Tongue (tissue), 2 donors: ENCODE data around the gene NEK11. TPM values are rescaled to one million over a fixed set of nuclear protein-coding genes. Genes with fewer than 3 reads are reported as not detected.
"Not testable (repeated sequence)": the region's sequence is repeated elsewhere in the genome, so short reads cannot be mapped to it uniquely, and the experiment has no call there.

Source experiments
- DNase-seq: peaks from one replicate; pipeline ENCODE4 v3.0.0-alpha.2; 2015
- total RNA-seq: library from RNA; depleted of rRNA; stranded (reverse); fragments of >200 nt; gene quantifications from one replicate; pipeline ENCODE4 v1.2.3, GENCODE V29; 2014

Gene NEK11
- total RNA-seq, 1 donor from 2014 or later = 16.1 TPM

DNA sequence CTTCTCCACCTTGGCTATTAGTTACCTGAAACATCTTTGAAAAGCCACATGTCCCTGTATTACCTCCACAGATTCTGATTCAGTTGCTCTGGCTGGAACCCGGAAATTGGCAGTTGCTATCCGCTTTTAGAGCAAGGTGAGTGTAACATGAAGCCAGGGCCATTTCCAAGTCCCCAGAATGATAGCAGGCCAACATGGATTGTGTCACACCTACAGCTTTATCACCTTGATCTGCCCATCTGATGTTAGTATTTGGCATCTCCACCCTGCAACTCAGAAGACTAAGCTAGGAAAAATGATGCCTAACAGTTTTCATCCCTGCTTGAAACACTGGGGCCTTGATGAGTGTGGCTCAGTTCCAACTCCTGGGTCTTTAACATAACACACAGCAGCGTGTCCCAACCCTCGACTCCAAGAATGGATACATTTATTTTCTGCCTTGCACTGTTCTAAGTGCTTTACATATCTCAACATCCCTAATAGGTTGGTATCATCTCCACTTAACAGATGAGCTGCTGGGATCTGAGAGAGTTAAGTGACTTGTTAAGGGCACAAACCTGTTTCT lies 333.6 kb downstream of the NEK11 start:
- peak; percentile 25 for DNase-seq

DNA sequence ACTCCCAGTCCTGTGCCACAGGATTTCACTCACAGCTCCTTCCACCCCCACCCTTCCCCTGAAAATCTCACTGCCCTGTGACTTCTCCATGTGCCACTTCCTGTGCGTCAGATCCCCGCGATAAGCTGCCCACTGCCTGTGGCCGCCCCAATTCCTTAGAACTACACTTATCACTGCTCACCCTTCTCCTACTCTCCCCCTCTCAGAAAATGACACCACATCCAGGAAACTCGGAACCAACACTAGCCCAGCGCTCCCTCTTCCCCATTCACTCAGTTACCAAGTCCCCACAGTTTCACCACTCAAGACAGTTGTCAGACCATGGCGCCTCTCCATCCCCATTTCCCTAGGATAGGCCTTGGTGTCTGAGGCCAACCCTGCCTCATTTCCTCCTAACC lies 334.4 kb downstream of the NEK11 start:
- not testable (repeated sequence) for DNase-seq

DNA sequence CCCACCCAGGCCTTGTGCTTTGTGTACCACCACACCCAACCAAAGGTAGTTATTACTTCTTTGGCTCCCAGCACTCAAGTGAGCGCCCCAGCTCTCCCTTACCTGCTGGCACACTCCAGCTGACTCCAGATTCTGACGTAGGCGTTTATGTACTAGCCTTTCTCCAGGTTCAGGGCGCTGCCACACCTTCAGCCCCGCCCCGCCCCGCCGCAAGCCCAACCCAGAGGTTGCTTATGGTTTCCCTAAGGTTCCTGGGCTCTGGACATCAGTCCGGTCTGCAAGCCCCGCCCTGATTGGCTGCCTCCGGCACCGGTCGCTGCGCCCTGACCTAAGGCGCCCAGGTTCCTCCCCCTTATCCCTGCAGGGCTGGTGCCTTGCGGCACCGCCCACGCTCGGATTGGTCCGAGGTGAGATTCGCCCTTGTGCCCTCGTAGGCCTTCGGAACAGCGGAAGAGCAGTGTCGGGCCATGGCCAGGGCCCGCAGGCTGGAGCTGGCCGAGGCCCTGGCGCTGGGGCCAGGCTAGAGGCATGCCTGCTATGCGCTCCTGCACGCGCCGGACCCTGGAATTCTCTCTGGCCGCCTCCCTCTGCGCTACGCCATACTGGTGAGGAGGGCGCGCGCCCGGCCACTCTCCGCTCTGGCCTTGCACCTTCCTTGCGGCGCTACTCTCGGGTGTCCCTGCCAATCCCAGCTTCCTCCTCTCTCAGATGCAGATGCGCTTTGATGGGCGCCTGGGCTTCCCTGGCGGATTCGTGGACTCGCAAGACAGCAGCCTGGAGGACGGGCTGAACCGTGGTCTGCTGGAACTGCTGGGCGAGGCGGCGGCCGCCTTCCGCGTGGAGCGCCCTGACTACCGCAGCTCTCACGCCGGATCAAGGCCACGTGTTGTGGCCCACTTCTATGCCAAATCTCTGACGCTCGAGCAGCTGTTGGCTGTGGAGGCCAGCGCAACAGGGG lies 335.1 kb downstream of the NEK11 start:
- DNase-seq = peak; percentile 69

DNA sequence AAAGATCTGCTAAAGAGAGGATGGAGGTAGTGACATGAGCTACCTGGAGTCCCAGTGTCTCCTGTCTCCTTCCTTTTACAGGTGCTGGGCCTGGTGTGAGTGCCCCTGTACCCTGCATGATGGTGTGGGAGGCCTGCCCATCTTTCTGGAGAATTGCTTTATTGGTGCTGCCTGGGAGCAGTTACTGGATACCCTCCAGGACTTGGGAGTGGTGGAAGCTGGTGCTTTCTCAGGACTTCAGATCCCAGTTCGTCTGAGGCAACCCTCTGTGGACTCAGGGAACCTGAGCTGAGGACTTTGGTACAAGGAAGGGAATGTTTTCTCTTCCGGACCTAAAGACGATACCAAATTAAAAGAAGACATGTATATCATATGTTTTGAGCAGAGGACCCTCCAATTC lies 336.6 kb downstream of the NEK11 start:
- no peak for DNase-seq

DNA sequence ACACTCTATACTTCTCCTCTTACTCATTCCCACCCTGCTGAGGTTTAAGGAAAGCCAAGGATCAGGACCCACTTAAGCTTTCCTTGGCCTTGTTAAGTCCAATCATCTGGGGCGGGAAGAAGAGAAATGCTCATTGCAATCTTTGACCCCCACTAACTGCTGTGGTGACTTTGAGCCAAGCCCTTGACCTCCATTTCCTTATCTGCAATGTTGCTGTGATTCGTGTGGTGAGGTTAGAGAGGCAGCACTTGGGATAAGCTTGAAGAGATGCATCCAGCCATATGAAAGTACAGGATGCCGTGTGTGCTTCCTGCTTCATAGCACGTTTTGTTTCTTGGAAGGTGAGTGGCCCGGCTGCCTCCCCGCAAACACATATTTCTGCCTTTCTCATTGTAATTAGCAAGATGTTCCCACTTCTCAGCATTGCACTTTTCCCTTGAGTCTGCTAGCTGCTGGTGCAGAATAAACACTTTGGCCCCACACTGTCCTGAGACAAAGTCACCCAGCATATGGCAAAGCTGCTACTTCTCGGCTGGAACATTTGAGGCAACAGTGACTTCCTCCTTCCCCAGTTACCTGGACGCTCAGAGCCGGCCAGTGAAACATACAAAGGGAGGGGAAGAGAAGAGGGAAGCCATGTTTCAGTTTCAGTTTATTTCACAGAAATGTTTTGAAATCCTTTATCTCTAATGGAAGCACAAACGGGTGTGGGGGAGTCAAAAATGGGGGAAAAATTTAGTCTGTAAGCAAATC lies 344.4 kb downstream of the NEK11 start:
- DNase-seq = no peak

DNA sequence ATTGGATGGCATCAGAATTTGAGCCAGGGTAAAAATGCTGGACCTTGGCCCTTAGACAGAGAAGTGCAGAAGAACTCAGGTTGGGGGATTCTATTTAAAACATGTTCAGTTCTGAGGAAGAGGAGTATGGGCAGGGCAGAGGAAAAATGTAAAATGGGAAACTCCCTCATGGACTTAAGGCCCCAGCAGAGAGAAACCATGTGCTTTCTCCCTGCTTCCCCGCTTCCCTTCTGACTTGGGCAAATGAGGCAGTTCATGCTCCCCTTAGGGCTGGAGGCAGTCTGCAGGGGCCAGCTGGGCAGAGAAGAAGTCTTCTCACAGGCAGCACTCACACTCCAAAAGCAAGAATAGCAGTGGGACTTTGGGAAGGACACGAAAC lies 345.0 kb downstream of the NEK11 start:
- no peak for DNase-seq

DNA sequence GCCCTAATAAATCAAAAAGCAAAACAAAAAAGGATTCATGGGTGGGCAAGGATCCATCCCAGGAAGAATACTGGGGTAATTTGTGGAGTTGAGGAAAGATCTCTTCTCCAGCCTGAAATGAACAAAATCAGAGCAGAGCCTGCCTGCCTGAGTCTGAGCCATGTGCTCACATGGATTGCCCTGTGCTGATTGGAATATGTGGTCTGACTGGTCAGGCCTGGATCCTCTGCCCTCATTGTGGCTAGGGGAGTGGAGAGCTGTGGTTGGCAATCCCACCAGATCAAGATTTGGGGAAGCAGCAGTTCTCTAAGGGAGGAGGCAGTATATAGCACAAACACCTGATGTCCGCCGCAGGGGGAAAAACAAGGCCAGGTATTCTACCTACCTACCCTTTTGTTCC lies 348.1 kb downstream of the NEK11 start:
- DNase-seq = no peak

DNA sequence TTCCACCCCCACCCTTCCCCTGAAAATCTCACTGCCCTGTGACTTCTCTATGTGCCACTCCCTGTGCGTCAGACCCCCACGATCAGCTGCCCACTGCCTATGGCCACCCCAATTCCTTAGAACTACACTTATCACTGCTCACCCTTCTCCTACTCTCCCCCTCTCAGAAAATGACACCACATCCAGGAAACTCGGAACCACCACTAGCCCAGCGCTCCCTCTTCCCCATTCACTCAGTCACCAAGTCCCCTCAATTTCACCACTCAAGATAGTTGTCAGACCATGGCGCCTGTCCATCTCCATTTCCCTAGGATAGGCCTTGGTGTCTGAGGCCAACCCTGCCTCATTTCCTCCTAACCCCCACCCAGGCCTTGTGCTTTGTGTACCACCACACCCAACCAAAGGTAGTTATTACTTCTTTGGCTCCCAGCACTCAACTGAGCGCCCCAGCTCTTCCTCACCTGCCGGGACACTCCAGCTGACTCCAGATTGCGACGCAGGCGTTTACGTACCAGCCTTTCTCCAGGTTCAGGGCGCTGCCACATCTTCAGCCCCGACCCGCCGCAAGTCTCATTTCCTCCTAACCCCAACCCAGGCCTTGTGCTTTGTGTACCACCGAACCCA lies 354.3 kb downstream of the NEK11 start:
- peak; percentile 13 for DNase-seq

DNA sequence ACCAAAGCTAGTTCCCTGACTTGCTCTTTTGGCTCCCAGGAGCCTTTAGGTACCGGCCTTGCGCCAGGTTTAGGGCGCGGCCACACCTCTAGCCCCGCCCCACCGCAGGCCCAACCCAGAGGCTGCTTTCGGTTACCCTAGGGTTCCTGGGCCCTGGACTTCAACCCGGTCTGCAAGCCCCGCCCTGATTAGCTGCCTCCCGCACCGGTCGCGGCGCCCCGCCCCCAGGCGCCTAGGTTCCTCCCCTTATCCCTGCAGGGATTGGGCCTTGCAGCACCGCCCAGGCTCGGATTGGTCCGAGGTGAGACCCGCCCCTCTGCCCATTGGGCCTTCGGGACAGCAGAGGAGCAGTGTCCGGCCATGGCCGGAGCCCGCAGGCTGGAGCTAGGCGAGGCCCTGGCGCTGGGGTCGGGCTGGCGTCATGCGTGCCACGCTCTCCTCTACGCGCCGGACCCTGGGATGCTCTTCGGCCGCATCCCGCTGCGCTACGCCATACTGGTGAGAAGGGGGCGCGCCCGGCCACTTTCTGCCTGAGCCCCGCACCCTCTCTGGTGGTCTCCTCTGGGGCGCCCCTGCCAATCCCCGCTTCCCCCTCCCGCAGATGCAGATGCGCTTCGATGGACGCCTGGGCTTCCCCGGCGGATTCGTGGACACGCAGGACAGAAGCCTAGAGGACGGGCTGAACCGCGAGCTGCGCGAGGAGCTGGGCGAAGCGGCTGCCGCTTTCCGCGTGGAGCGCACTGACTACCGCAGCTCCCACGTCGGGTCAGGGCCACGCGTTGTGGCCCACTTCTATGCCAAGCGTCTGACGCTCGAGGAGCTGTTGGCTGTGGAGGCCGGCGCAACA lies 355.0 kb downstream of the NEK11 start, which contains the start of gene NUDT16:
NUDT16 (plus strand) TSS at position 330 of the 847 bp plus-strand sequence; CDS start at position 361, 31 bp downstream.
- peak; percentile 98 for DNase-seq

DNA sequence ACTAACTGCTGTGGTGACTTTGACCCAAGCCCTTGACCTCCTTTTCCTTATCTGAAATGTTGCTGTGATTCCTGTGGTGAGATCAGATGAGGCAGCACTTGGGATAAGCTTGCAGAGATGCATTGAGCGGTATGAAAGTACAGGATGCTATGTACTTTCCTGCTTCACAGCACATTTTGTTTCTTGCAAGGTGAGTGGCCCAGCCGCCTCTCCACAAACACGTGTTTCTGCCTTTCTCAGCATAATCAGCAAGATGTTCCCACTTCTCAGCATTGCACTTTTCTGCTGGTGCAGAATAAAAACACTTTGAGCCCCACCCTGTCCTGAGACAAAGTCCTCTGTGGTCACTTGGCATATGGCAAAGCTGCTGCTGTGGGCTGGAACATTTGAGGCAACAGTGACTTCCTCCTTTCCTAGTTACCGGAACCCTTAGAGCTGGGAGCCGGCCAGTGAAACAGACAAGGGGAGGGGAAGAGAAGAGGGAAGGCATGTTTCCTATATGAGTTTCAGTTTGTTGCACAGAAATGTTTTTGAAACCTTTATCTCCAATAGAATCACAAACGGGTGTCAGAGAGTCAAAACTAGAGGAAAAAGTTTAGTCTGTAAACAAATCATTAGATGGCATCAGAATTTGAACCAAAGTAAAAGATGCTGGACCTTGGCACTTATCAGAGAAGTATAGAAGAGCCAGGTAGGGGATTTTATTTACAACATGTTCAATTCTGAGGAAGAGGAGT lies 359.9 kb downstream of the NEK11 start:
- DNase-seq = no peak

DNA sequence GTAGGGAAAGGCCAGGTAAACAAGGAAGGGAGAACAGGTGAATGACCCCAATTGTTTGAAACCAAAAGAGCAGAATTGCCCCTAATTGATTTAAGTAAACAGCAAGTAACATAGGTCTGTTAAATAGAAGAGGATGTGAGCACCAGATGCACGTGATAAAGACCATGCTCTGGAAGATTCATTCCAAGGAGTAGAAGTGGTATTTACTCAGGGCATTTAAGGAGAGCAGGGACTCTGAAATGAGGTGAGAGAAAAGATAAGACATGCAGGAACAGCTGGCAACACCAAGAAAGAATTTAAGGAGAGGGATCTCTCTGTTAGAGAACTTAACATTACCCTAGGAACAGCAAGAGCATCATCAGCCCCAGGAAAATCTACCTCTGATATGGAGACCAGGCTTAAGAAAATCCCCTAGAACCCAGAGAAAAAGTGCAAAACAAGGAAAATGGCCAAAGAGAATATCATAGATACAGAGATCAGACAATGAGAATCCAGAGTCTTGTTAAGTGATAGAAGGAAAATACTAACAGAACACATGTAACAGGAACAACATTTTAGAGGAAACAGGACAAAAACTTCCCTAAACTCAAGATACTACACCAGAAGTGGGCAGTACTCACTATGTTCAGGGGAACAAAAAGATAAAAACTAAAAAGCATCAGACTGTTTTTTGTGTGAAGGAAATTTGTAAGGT lies 361.3 kb downstream of the NEK11 start:
- DNase-seq = no peak

DNA sequence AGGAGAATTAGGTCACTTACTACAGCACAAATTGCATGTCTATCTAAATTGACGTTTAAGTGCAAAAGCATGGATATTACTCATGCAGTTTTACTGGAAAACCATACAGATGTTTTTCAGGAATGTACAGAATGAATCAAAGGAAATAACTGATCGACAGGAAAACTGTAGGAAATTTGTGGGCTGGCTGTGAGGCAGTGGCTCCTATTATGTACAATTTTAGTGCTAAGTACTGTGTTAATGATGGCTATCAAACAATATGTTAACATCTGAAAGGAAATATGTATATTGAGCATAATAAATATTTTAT lies 361.8 kb downstream of the NEK11 start:
- no peak for DNase-seq

DNA sequence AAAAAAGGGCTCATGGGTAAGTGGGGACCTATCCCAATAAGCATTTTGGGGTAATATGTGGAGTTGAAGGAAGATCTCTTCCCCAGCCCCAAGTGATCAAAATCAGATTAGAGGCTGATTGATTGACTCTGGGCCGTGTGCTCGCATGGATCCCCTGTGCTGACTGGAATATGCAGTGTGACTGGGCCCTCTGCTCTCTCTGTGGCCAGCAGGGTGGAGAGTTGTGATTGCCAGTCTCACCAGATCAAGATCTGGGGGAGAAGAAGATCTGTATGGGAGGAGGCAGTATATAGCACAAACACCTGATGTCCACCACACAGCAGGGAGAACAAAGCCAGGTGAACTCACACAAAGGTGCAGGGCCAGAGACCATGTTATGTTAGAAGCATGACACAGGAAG lies 363.7 kb downstream of the NEK11 start:
- DNase-seq = no peak

DNA sequence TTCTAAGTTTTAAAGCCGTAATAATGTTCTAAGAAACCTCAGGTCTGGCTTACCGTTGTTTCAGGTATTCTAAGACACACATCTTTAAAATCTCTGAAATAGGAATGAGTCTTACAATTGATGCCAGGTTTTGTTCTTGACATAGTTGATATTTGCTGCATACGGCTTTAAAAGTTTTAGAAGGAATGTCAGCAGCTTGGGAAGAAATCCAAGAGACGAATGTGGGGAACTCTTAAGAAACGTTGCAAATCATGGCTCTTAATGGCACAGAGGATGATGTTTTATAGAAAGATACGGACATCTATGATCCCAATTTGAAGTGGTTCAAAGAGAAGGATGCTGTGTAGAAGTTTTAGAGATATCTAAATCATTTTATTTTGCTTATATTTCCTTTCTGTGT lies 366.4 kb downstream of the NEK11 start:
- DNase-seq = no peak

DNA sequence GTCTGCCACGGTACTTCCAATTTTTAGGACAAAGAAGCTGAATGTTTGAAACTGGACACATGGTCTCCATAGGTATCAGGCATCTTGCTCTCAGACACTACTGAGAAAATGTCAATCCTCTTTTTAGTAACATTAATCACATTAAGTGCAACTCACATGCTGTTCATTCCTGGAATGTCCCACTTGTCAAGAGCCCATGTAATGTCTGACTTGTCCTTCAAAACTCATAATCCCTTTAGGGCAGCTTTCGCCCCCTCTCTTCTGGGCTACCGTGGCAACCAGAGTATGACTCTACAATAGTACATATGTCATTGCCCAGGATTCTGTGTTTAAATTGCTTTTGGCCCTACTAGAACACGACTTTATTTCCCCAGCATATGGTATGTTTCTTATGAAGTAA lies 367.2 kb downstream of the NEK11 start:
- DNase-seq = peak; percentile 29

DNA sequence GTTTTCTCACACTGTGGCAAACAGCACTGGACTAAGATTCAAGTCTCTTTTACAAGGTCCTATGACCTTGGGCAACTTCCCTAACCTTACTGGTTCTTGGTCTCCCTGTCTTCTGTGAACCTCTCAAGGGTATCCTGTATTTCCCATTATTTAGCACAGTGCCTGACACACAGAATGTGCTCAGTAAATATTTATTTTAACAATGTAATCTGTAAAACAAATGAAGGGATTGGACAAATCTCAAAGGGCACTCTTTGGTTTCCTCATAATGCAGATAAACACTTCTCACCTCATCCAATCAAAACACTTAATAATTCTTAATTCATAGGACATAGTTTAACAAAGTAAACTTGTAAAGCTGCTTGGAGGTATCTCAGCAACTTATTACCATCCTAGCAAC lies 367.7 kb downstream of the NEK11 start:
- DNase-seq = no peak

DNA sequence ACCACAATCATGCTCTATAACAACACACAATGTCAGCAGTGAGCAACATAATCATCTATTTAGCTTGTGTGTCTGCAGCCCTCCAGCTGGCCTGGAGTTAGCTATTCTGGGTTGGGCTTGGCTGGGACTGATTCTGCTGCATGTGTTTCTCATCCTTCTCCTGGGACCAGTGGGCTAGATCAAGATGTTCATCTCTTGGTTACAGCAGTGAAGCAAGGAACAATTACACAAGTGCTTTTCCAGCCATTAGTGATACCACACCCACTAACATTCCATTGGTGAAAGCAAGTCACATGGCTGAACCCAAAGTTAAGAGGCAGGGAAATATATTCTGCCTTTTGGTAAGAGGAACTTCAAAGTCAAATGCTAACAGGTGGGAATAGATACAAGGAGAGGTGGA lies 369.5 kb downstream of the NEK11 start:
- DNase-seq = peak; percentile 71

DNA sequence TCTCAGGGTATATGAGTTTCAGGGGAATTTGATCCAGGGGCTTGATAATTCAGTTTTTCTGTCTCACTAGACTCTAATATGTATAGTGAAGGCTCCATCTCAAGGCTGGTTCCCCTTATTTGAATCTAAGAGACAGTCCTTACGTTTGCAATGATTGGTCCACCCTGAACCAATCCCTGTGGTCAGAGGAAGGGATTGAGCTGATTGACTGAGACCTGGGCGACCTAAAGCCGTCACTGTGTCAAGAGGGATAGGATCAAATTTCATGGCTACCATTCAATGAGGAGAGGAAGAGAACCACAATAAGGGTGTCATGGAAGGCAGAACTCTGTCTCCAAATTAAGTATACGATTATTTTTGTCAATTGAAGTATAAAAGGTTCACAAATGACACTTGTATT lies 371.2 kb downstream of the NEK11 start:
- DNase-seq = no peak
